Rectal smooth muscle tissue (tissue), 1 donor: ENCODE measurements around the gene MRPS6.
A peak's percentile ranks its signal among the peaks of the same experiment; 100 is the strongest.

Source experiments
- H3K27ac ChIP-seq: one replicate; pipeline ENCODE4 v1.7.0; 2013; ENCODE audit warnings: low read depth, low read length, inconsistent platforms
- H3K27me3 ChIP-seq: one replicate; pipeline ENCODE4 v1.7.0; 2013; ENCODE audit warnings: low read length; ENCODE audit not compliant: control insufficient read depth, insufficient read depth
- H3K36me3 ChIP-seq: one replicate; pipeline ENCODE4 v1.7.0; 2013; ENCODE audit warnings: low read length; ENCODE audit not compliant: control insufficient read depth, insufficient read depth
- H3K4me1 ChIP-seq: one replicate; pipeline ENCODE4 v1.7.0; 2013; ENCODE audit warnings: low read length; ENCODE audit not compliant: control insufficient read depth, insufficient read depth
- H3K4me3 ChIP-seq: one replicate; pipeline ENCODE4 v1.7.0; 2013; ENCODE audit warnings: low read length
- H3K9ac ChIP-seq: one replicate; pipeline ENCODE4 v1.7.0; 2013; ENCODE audit warnings: low read length

The MRPS6 gene

DNA sequence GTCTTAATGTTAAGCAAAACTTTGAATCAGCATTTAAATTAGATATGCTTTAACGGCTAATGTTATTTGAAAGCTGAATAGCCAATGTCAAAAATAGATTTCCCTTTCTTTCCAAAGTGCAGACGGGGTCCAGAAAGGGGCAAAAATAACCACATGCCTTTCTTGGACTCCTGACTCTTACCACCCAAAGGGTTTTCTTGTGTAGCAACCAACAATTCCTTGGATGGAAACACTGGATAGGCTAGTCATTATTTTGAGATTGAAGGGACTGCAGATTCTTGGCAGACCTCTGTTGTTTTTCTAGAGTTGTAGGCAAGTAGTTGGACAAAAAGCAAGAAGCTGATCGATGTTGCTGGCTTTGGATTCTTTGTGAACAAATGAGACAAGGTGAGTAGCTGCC lies 107.0 kb downstream of the MRPS6 start:
- H3K36me3 ChIP-seq: no peaks in the 10 kb centered on the region
- no peak overlapping the region for H3K9ac ChIP-seq
- no peak overlapping the region for H3K27ac ChIP-seq
- H3K4me3 ChIP-seq: no peak overlapping the region
- H3K27me3 ChIP-seq: no peaks in the 10 kb centered on the region
- peaks cover 7% of the 10 kb centered on the region for H3K4me1 ChIP-seq

DNA sequence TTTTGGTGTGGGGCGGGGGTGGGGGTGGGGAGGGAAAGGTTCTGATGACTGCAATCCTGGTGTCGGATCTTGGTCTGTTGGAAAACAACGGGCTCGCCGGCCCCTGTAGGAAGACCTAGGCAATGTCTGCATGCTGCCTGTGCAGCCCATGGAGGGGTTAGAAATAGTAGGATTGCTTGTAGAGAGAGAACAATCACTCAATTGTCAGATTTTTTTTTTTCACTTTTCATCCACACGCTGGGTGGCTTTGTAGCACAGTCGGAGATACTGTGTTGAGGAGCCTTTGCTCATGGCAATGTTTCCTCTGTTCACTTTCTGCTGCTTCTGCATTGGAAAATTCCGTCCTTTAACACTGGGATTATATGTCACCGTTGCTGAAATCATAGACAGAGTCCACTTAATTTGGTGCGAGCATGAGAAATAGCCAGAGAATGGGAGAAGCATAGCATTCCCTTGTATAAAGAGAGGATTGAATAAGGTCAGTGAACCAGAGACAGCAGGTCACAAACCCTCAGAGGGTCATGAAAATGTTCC lies 107.5 kb downstream of the MRPS6 start:
- no peaks in the 10 kb centered on the region for H3K36me3 ChIP-seq
- H3K4me3 ChIP-seq: no peak overlapping the region
- H3K27ac ChIP-seq: no peak overlapping the region
- peaks cover 7% of the 10 kb centered on the region for H3K4me1 ChIP-seq
- H3K9ac ChIP-seq: no peak overlapping the region
- no peaks in the 10 kb centered on the region for H3K27me3 ChIP-seq

DNA sequence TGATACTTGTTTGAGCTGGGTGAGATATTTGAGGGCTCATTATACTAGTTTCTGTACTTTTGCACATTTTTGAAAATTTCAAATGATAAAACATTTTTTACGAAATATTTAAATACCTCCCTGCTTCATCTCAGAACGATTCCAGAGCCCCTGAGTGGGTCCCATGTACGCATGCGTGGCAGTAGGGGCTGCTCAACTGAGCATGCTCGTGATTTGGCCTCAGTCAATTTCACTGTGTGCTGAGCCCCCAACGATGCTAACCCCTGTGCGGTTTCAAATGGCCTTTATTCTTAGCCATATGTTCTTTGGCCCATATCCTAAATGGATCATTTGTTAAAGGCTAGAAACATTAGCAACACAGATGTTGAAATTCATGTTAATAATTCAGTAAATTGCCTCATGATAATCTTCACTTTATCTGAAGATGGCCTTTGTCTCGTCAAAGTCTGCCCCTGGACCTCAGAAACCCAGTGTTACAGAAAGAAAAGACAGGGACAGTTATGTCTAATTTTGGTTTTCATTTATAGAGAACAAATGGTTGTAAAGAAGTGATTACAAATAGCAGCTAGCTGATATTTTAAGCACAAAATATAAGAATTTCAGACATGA lies 108.2 kb downstream of the MRPS6 start:
- no peak overlapping the region for H3K9ac ChIP-seq
- no peak overlapping the region for H3K4me3 ChIP-seq
- no peaks in the 10 kb centered on the region for H3K27me3 ChIP-seq
- H3K4me1 ChIP-seq: peaks cover 7% of the 10 kb centered on the region
- no peak overlapping the region for H3K27ac ChIP-seq
- no peaks in the 10 kb centered on the region for H3K36me3 ChIP-seq

DNA sequence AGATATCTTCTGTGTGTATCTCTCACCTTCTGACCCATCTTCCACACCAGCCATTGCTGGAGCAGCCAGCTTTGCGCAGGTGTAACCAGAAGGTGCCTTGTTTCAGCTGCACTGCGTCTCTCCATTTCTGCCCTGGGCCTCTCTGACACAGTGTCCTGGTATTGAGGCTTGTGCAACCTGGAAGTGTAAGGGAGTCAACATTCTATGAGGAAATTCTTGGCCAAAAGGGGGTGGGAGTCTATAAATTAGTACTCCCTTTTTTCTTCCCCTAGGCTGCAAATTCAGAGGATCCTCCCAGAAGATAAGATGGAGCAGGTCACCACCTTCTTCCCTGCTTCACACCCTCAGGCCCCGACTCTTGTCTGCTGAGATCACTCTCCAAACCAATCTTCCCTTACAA lies 109.1 kb downstream of the MRPS6 start:
- no peak overlapping the region for H3K27ac ChIP-seq

DNA sequence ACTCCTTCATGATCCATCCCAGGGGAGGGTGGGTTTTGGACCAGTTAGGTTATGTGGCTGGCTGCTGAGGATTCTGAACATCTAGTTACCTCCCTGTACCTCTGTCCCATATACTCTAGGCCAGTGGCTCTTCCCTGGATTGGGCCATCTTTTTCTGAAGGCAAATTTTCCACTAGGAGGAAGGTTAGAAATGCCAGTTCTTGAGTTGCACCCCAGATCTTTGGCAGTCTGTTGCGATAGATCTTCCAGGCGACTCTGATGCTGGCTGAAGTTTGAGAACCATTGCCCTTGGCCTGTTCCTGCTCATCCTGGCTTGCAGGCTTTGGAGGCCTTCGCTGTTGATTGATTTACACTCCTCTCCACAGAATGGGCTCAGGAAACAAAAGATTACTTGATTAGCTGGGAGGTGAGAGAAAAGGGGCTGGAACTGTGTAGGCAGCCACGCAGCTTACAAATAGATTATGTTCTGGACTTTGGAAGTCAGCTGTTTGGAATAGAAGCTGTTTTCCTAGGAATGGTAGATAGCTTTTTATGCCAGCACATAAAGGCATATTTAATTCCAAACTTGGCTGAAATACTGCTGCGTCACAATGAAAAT lies 110.1 kb downstream of the MRPS6 start:
- H3K36me3 ChIP-seq: no peaks in the 10 kb centered on the region
- H3K9ac ChIP-seq: no peak overlapping the region
- peaks cover 7% of the 10 kb centered on the region for H3K4me1 ChIP-seq
- H3K4me3 ChIP-seq: no peak overlapping the region
- no peaks in the 10 kb centered on the region for H3K27me3 ChIP-seq
- H3K27ac ChIP-seq: peak overlapping the region; percentile 58

More for the DNA sequence above, 109.1 kb downstream of the MRPS6 start:
- no peak overlapping the region for H3K4me3 ChIP-seq
- H3K4me1 ChIP-seq: peaks cover 7% of the 10 kb centered on the region
- H3K27me3 ChIP-seq: no peaks in the 10 kb centered on the region
- H3K36me3 ChIP-seq: no peaks in the 10 kb centered on the region
- H3K9ac ChIP-seq: no peak overlapping the region

DNA sequence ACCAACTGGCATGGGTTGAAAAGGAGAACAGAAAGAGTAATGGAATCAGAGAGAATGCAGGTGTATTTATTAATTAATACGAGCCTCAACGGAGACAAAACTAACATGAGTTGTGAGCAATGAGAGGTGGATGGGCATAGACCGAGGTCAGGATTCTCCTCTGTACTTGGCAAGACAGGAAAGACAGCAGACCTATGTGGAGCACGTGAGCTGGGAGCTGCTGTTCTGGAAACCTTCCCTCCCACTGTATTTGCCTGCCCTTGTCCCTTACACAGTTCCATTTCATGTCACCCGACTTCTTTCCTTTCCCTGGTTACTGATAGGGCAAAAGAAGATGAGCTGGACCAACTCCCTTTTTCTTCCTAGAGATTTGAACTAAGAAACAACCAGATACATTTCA lies 110.9 kb downstream of the MRPS6 start:
- no peak overlapping the region for H3K4me3 ChIP-seq
- no peak overlapping the region for H3K9ac ChIP-seq
- peaks cover 7% of the 10 kb centered on the region for H3K4me1 ChIP-seq
- H3K36me3 ChIP-seq: no peaks in the 10 kb centered on the region
- H3K27ac ChIP-seq: no peak overlapping the region
- no peaks in the 10 kb centered on the region for H3K27me3 ChIP-seq

DNA sequence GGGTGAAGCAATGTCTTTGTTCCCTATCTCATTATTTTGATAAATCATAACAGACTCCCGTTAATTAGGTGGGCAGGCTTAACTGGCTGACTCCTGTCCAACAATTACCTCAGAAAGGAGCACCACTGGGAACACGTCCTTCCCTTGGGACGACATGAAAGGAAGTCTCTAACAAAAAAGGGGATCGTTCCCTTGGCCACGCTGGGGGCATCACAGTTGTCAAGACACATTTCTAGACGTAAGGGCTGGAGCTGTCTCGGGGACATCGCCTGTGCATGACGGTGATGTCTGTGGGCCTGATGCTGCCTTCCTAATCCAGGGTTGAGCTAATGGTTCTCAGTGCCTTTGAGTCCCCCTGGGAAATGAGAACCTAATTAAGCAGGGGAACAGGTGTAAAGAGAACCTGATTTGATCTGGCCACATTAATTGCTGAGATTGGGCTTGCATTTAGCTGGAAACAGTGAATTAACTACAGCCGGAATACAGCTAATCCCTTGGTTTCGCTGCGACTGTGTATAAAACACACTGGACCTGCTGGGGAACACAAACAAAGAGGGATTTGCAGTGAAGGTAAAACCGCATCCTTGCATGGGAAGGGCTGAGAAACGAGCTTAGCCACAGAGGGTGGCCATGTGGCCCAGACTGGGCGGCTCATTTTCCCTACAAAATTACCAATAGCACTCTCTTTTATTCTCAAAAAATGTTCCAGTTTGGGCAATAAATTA lies 111.8 kb downstream of the MRPS6 start:
- Histone ChIP-seq H3K27ac (no peak overlapping the region), H3K4me3 (no peak overlapping the region)

DNA sequence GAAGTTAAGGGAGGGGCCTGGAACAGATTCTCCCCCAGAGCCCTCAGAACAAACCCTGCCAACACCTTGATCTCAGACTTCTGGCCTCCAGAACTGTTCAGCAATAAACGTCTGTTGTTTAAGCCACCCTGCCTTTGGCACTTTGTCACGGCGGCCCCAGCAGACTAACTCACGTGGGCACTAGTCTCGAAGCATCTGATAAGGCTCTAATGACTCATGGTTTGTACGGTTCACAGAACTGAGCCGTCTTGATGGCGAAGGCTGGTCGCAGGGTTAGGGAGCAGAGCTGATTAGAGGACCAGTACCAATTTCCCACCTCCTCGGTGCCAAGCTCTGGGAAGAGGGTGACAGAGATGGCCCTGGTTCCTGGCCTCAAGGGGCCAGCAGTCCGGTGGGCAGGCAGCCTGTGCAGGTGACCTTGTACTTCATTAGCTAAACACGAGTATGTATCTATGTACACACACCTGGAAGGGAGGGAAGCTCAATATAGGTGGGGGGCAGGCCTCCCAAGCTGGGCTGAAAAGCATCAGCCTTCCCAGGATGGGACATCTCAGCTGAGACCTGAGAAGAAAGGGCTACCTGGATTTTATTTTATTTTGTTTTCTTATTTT lies 112.8 kb downstream of the MRPS6 start:
- Histone ChIP-seq H3K4me3 (no peak overlapping the region), H3K27me3 (no peaks in the 10 kb centered on the region), H3K9ac (no peak overlapping the region), H3K4me1 (peaks cover 7% of the 10 kb centered on the region), H3K36me3 (no peaks in the 10 kb centered on the region), H3K27ac (no peak overlapping the region)

More for the DNA sequence above, 111.8 kb downstream of the MRPS6 start:
- no peak overlapping the region for H3K9ac ChIP-seq
- peaks cover 7% of the 10 kb centered on the region for H3K4me1 ChIP-seq
- no peaks in the 10 kb centered on the region for H3K27me3 ChIP-seq
- no peaks in the 10 kb centered on the region for H3K36me3 ChIP-seq

DNA sequence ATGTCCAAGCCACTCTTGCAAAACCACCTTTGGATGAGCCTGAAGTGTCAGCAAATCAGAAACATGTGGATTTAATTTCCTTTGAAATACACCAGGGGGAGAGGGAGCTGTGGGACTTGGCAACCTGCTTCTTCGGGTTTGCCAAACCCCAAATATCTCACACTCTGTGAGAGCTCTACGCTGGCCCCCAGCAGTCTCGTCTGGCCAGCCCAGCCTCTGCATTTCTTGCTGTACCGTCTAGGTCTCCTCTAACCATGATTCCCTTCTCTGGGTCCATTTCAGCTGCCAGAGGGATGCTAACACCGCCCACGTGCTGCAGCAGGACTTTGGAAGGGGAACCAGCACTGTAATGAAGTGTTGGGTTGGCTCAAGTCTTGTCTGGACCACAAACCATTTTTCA lies 114.6 kb downstream of the MRPS6 start:
- no peak overlapping the region for H3K27ac ChIP-seq
- H3K4me1 ChIP-seq: peaks cover 7% of the 10 kb centered on the region
- no peaks in the 10 kb centered on the region for H3K27me3 ChIP-seq
- no peak overlapping the region for H3K4me3 ChIP-seq
- no peaks in the 10 kb centered on the region for H3K36me3 ChIP-seq
- H3K9ac ChIP-seq: no peak overlapping the region

DNA sequence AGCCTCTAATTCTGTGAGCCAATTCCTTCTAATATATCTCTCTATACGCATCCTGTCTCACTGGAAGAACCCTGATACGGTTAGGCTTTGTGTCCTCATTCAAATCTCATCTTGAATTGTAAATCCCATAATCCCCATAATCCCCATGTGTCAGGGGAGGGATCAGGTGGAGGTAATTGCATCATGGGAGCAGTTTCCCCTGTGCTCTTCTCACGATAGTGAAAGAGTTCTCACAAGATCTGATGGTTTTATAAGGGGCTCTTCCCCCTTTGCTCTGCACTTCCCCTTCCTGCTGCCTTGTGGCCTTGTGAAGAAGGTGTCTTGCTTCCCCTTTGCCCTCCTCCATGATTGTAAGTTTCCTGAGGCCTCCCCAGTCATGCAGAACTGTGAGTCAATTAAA lies 116.1 kb downstream of the MRPS6 start:
- no peak overlapping the region for H3K27ac ChIP-seq
- H3K4me1 ChIP-seq: no peaks in the 10 kb centered on the region
- no peak overlapping the region for H3K9ac ChIP-seq
- no peak overlapping the region for H3K4me3 ChIP-seq
- no peaks in the 10 kb centered on the region for H3K36me3 ChIP-seq
- H3K27me3 ChIP-seq: no peaks in the 10 kb centered on the region

DNA sequence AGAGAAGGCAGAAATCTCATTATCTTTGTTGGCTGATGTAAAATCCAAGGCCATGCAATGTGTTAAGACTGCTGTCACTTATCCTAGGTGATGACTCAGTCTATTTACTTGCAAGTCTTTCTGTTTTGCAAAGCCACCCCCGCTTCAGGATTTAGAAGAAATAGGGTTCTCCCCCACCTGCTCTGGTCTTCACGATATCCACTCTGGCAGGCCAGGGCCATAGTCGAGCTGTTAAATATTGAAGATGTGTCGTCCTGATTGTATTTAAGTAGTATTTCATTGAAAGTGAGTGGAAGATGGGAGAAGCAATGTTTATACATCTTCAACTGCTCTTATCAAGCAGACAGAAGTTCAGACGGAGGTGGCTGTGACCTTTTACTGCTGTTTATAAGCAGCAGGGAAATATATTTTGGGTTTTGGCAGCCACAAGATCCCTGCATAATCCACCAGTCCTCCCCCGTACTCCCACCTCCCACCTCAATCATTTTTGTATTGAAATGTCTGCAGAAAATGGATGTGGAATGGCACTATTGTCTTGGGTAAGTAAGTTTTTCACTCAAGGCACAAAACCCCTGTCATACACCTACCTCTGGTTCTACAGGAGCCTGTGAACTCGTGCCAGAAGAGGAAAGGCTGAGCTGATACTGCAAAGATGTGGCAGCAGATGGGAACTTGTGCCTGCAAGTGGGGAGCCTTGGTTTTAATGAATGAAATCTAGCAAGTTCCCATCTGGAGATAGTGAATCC lies 117.4 kb downstream of the MRPS6 start:
- no peaks in the 10 kb centered on the region for H3K4me1 ChIP-seq
- H3K36me3 ChIP-seq: no peaks in the 10 kb centered on the region
- no peaks in the 10 kb centered on the region for H3K27me3 ChIP-seq
- H3K9ac ChIP-seq: no peak overlapping the region
- no peak overlapping the region for H3K4me3 ChIP-seq
- no peak overlapping the region for H3K27ac ChIP-seq

DNA sequence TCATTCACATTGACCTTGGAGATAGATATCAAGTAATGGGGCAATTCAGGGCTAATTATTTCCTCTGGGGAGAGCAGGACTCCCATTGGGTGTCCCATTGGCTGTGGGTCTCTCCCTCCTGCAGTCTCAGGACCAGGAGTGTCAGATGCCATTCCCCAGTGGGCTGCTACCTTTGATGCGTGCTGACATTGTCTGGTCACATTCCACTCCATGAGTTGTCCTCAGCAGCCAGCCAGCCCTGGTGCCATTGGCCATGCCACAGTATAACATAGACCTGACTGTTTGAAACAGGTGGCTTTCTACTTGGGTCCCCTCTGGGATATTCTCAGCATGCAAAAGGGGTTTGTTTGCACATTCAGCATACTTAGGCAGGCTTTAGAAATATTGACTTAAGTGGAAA lies 118.5 kb downstream of the MRPS6 start:
- no peak overlapping the region for H3K9ac ChIP-seq
- no peak overlapping the region for H3K27ac ChIP-seq
- no peaks in the 10 kb centered on the region for H3K27me3 ChIP-seq
- no peaks in the 10 kb centered on the region for H3K36me3 ChIP-seq
- no peaks in the 10 kb centered on the region for H3K4me1 ChIP-seq
- no peak overlapping the region for H3K4me3 ChIP-seq
